Uterus (tissue), 4 donors: ENCODE measurements around the gene TFCP2L1. TPM values are rescaled to one million over a fixed set of nuclear protein-coding genes. Genes with fewer than 3 reads are reported as not detected.
"Not testable (repeated sequence)": the region's sequence is repeated elsewhere in the genome, so short reads cannot be mapped to it uniquely, and the experiment has no call there.

ENCODE experiments used
- DNase-seq, 2 donors: peaks; one replicate each; pipeline ENCODE4 v3.0.0-alpha.2; 2019 to 2020
- H3K27ac ChIP-seq, 2 donors: fragments of 200-600 bp; sonication (generic); 1 replicate in 1 of 2; 2 replicates in 1 of 2; pipeline ENCODE4 v1.5.1; 2016 to 2018
- H3K27me3 ChIP-seq, 2 donors: fragments of 200-600 bp; sonication (generic); one replicate each; pipeline ENCODE4 v1.5.1; 2018 to 2019; ENCODE audit warnings: control low read depth in 1 of 2
- H3K36me3 ChIP-seq, 2 donors: fragments of 200-600 bp; sonication (generic); one replicate each; pipeline ENCODE4 v1.5.1; 2019; ENCODE audit warnings: control low read depth in 1 of 2
- H3K4me1 ChIP-seq, 2 donors: fragments of 200-600 bp; sonication (generic); one replicate each; pipeline ENCODE4 v1.5.1; 2018 to 2019; ENCODE audit warnings: control low read depth in 1 of 2
- H3K4me3 ChIP-seq, 2 donors: fragments of 200-600 bp; sonication (generic); 1 replicate in 1 of 2; 2 replicates in 1 of 2; pipeline ENCODE4 v1.5.1; 2018 to 2019; ENCODE audit warnings: mild to moderate bottlenecking in 1 of 2
- H3K9me3 ChIP-seq, 2 donors: fragments of 200-600 bp; sonication (generic); one replicate each; pipeline ENCODE4 v1.5.1; 2019; ENCODE audit warnings: control low read depth in 1 of 2
- CTCF ChIP-seq, 4 experiments: fragments of 200-600 bp in 2 of 4; fragments of 450-650 bp in 2 of 4; sonication (generic) in 2 of 4; IDR thresholded peaks; one replicate each; pipeline ENCODE4 v1.5.1; 2016 to 2019; ENCODE audit warnings: antibody characterized with exemption in 4 of 4, mild to moderate bottlenecking in 2 of 4, moderate library complexity in 1 of 4
- POLR2A ChIP-seq, 2 donors: fragments of 450-650 bp; IDR thresholded peaks; one replicate each; pipeline ENCODE4 v1.6.1; 2016; ENCODE audit warnings: antibody characterized with exemption in 2 of 2, mild to moderate bottlenecking in 1 of 2, moderate library complexity in 1 of 2
- intact Hi-C: fragments of 100-400 bp; cut with DNase I; formaldehyde crosslinking; loops from one replicate; pipeline ENCODE4 v1.15.1; 2023; ENCODE audit warnings: low total_unique reads
- total RNA-seq, 4 donors: library from RNA; depleted of rRNA in 3 of 4; stranded (reverse); fragments of >200 nt in 3 of 4; gene quantifications; one replicate each; pipeline versions ENCODE4 v1.1.0 to v1.2.4, GENCODE V29; 2014 to 2023
- donor health status: DM: yes; HTN: yes; CAD: no.

The TFCP2L1 gene
- total RNA-seq, 4 donors from 2014 or later: under 0.01 to 6.2 (median 2.1) TPM

DNA sequence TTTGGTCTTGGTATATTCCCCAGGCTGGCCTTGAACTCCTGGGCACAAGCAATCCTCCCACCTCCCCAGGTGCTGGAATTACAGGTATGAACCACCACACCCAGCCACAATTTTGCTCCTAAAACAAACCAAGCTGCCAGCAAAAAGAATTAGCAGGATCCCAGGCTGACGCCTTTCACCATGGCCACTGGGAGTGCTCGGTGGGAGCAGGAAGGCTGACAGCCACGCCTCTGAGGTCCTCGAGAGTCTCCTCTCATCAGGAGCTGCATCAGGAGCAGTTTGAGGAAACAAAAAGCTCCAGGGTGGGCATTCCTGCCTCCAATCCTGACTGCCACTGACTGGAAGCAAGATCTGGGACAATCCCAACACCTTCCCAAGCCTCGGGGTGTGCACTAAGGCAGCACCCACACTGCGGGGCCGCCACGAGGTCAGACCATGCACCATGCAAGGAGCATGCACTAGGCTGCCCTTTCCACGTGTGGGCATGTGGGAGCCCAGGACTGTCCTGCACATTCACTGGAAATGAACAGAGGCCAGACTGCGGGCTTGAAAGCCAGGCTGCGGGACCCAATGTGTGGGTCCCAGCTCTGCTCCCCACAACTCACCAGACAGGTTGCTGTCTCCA lies 51.4 kb downstream of the TFCP2L1 start:
- no peak for TF ChIP-seq CTCF (IDR thresholded peaks at IDR 0.05)
- no peak for TF ChIP-seq POLR2A (IDR thresholded peaks at IDR 0.05)
- H3K27ac ChIP-seq: no peak overlapping the region
- H3K4me1 ChIP-seq: no peaks in the 10 kb centered on the region
- intact Hi-C loops: no loop called here
- H3K4me3 ChIP-seq: no peak overlapping the region
- no peaks in the 10 kb centered on the region for H3K9me3 ChIP-seq
- no peaks in the 10 kb centered on the region for H3K27me3 ChIP-seq
- no peaks in the 10 kb centered on the region for H3K36me3 ChIP-seq
- DNase-seq: no peak

DNA sequence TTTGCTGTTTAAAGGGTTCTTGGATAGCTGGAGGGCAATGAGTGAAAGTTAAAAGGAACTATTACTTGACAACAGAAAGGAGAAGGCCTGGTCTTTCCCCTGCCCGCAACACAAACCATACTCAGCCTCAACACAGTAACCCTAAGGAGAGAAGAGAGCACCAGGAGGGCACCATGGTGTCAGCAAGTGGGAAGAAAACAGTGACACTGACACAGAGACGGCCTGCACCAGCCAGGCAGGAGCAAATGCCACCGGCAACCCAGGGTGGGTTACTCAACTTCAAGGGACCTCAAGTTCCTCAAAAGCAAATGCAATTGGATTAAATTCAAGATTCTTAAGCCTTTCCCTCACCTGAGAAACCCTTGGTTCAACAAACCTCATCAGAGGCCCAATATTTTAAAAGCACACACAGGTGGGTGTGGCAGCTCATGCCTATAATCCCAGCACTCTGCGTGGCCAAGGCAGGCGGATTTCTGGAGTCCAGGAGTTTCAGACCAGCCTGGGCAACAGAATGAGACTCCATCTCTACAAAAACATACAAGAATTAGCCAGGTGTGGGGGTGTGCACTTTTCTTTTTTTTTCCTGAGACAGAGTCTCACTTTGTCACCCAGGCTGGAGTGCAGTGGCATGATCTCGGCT lies 52.3 kb downstream of the TFCP2L1 start:
- Histone ChIP-seq H3K9me3 (no peaks in the 10 kb centered on the region), H3K27ac (no peak overlapping the region), H3K36me3 (no peaks in the 10 kb centered on the region), H3K27me3 (no peaks in the 10 kb centered on the region), H3K4me1 (no peaks in the 10 kb centered on the region), H3K4me3 (no peak overlapping the region)
- TF ChIP-seq CTCF (IDR thresholded peaks at IDR 0.05) (no peak), POLR2A (IDR thresholded peaks at IDR 0.05) (no peak)
- no peak for DNase-seq
- intact Hi-C loops: no loop called here

DNA sequence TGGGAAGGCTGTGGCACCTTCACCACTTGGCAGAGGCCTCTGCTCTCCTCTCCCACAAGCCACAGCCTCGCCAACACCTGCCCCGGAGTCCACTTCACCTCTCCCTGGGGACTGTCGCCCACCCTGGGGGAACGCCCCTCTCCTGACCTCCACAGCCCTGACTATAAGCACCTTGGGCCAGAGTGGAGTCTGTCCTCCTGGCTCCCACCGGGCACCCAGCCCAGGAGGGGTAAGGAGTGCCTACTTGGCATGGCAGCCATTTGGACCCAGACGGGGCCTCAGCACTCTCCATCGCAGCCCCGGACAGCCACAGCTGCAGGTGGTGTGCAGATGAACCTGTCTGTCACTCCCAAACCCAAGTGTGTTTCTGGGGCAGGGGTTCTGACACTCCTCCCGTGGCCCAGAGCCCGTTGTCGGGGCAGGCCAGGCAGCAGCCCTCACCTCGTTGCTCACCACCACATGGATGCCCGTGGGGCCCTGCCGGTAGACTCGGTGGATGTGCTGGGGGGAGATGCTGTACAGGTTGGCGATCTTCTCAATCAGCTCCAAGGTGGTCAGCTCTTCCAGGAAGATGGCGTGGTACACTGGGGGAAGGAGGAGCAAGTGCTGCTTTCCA lies 53.5 kb downstream of the TFCP2L1 start:
- H3K9me3 ChIP-seq: no peaks in the 10 kb centered on the region

DNA sequence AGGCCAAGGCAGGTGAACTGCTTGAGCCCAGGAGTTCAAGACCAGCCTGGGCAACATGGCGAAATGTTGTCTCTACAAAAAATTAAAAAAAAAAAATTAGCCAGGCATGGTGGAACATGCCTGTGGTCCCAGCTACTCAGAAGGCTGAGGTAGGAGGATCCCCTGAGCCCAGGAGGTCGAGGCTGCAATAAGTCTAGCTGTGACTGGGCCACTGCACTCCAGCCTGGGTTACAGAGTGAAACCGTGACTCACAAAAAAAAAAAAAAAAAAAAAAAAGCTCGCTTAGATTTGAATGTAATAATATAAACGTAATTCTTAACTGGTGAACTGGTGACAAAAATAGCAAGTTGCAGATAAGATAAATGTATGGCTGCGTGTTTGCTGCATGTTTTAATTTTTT lies 56.5 kb downstream of the TFCP2L1 start:
- no peak for DNase-seq
- no peaks in the 10 kb centered on the region for H3K4me1 ChIP-seq
- no peak overlapping the region for H3K27ac ChIP-seq
- no peaks in the 10 kb centered on the region for H3K36me3 ChIP-seq
- no peak overlapping the region for H3K4me3 ChIP-seq
- no peaks in the 10 kb centered on the region for H3K9me3 ChIP-seq
- intact Hi-C loops: no loop called here
- no peak for TF ChIP-seq POLR2A (IDR thresholded peaks at IDR 0.05)
- no peaks in the 10 kb centered on the region for H3K27me3 ChIP-seq

More for the DNA sequence above, 53.5 kb downstream of the TFCP2L1 start:
- DNase-seq: no peak
- Histone ChIP-seq H3K36me3 (no peaks in the 10 kb centered on the region), H3K4me1 (no peaks in the 10 kb centered on the region), H3K4me3 (no peak overlapping the region), H3K27me3 (no peaks in the 10 kb centered on the region), H3K27ac (no peak overlapping the region)
- intact Hi-C loops: no loop called here
- no peak for TF ChIP-seq CTCF (IDR thresholded peaks at IDR 0.05)
- no peak for TF ChIP-seq POLR2A (IDR thresholded peaks at IDR 0.05)

- H3K4me1 ChIP-seq, H3K4me3 ChIP-seq, H3K9me3 ChIP-seq, H3K36me3 ChIP-seq, H3K27ac ChIP-seq, DNase-seq, intact Hi-C loops, H3K27me3 ChIP-seq: not testable (repeated sequence)
Observed at GRCh38 chr2:121227381-121228144, 57.4 kb downstream of the TFCP2L1 start.

DNA sequence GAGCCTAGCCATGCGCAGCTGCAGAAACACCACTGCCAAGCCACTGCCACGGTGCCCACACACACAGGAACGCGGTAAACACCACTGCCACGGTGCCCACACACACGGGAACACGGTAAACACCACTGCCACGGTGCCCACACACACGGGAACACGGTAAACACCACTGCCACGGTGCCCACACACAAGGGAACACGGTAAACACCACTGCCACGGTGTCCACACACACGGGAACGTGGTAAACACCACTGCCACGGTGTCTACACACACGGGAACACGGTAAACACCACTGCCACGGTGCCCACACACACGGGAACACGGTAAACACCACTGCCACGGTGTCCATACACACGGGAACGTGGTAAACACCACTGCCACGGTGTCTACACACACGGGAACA lies 59.3 kb downstream of the TFCP2L1 start:
- H3K27me3 ChIP-seq, H3K36me3 ChIP-seq, H3K4me1 ChIP-seq, H3K4me3 ChIP-seq, intact Hi-C loops, DNase-seq, H3K9me3 ChIP-seq, H3K27ac ChIP-seq: not testable (repeated sequence)
